ENCODE results near the gene TPRKB. TPM values are rescaled to one million over a fixed set of nuclear protein-coding genes. Genes with fewer than 3 reads are reported as not detected.
"Not testable (repeated sequence)": the region's sequence is repeated elsewhere in the genome, so short reads cannot be mapped to it uniquely, and the experiment has no call there.

Gene TPRKB
- total RNA-seq, 1 donor from 2014 or later = 35.6 TPM

GRCh38 chr2:73700661-73701447 is 36.3 kb downstream of the TPRKB start:
- peak; percentile 30 for DNase-seq (ENCODE audit: low read depth, low spot score)

- DNase-seq (ENCODE audit: low read depth, low spot score) = no peak
These were observed 37.0 kb downstream of the TPRKB start for GRCh38 chr2:73700131-73700611.

GRCh38 chr2:73699437-73699836 is 37.7 kb downstream of the TPRKB start:
- no peak for DNase-seq (ENCODE audit: low read depth, low spot score)

DNA sequence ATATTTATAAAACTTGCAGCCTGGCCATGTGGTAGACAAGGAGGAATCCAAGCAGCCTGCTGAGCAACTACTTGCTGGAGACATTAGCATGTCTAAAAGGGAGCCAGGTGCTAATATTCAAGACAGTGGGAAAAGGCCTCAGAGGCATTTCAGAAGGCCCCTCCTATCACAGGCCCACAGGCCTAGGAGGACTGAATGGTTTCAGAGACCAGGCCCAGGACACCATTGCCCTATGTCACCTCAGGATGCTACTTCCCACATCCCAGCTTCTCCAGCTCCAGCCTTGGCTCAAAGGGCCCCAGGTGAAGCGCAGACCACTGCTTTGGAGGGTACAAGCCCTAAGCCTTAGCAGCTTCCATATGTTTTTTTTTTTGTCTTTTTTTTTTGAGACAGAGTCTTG is 39.0 kb downstream of the TPRKB start:
- no peak for DNase-seq (ENCODE audit: low read depth, low spot score)

DNA sequence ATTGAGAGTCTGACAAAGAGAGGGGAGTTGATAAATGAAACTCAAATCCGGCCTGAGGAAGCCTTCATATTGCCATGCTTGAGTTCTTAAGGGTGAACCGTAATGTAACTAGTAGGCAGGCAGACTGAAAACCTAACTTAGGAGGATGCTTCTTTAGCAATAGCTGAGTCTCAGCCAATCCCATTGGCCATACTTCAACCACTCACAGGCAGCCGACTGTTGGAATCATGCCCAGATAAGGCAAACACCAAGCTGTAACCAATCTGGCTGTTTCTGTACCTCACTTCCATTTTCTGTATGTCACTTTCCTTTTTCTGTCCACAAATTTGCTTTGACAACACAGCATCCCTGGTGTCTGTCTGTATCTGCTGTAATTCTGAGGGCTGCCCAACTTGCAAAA is 39.5 kb downstream of the TPRKB start:
- no peak for DNase-seq (ENCODE audit: low read depth, low spot score)

DNA sequence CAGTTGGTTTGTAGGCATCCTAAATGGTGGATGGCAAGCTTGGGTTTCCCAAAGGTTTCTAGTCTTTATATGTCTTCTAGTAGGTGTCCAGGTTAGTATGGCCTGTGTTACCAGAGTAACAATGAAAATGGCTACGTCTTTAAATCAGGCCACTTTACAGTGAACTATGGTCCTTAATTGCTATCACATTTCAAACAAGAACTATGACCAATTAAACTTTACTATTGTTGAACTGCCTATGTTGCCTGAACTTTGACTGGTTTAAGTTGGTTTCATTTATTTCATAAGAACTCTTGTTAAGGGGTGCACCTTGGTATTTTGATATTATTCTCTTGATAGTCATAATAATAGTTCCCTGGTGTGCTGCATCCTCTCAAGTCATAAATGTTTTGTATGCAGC is 40.2 kb downstream of the TPRKB start:
- not testable (repeated sequence) for DNase-seq (ENCODE audit: low read depth, low spot score)

- DNase-seq (ENCODE audit: low read depth, low spot score) = not testable (repeated sequence)
These were observed 40.6 kb downstream of the TPRKB start for GRCh38 chr2:73696521-73696920.

GRCh38 chr2:73690372-73691088 is 46.6 kb downstream of the TPRKB start:
- DNase-seq (ENCODE audit: low read depth, low spot score) = not testable (repeated sequence)

DNA sequence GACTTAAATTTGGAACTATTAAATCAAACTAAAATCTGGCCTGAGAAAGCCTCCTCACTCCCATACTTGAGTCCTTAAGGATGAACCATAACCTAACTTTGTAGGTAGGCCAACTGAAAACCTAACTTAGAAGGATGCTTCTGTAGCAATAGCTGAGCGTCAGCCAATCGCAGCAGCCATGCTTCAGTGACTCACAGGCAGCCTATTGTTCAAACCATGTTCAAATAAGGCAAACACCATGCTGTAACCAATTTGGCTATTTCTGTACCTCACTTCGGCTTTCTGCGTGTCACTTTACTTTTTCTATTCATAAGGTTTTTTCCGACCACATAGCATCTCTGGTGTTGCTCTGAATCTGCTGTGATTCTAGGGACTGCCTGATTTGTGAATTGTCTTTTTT is 48.7 kb downstream of the TPRKB start:
- not testable (repeated sequence) for DNase-seq (ENCODE audit: low read depth, low spot score)

GRCh38 chr2:73685764-73686438 is 51.2 kb downstream of the TPRKB start:
- DNase-seq (ENCODE audit: low read depth, low spot score) = no peak

DNA sequence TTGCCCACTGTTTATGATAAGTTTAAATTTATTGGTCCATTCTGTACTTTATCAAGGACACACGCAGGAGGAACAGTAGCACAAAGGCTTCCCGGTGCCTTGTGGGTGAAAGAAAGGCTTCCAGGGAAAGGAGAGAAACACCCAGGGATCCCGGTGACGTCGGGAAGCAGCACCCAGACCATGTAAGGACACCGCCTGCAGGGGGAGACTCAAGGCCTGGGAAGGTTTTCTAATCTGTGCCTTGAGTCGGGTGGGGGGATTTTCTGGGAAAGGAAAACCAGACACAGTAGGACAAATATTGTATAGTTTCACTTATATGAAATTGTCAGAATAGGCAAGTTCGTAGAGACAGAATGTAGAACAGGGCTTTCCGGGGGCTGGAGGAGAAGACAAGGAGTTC is 52.2 kb downstream of the TPRKB start:
- DNase-seq (ENCODE audit: low read depth, low spot score) = not testable (repeated sequence)

- not testable (repeated sequence) for DNase-seq (ENCODE audit: low read depth, low spot score)
These were observed 52.8 kb downstream of the TPRKB start for GRCh38 chr2:73684325-73684724.

DNA sequence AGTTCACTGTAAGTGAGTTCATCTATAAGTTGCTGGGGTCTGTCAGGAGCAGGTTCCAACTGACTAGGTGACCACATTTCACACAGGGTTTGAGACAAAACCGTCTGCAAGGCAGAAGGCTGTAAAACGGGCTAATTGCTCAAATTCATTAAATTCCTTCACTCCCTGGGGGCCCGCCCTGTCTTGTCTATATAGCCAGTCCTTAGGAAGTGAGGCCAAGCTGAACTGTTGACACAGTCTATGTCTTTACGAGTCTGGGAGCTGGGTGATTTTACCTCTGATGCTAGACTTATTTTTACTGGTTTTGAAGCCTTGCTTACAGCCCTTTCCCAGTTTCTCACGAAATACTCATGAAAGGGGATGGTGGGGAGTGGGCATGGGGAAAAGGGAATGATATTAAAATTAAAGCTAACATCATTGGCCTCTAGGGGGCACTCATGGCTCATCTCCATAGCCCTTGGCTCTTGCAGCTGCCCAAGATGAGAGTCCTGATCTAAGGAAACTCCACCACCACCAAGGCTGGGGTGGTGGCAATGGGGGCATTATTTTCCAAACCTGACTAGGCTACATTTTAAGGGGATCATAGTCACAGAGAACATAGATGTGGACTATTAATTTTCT is 57.1 kb downstream of the TPRKB start:
- not testable (repeated sequence) for DNase-seq (ENCODE audit: low read depth, low spot score)

Other genes starting within 250 kb of the TPRKB start
- gene NAT8, start 94.9 kb downstream of the TPRKB start, total RNA-seq = not detected in 2 replicates
- gene DUSP11, start 42.8 kb upstream of the TPRKB start, total RNA-seq = 25.5 and 26.8 TPM in 2 replicates
- not detected in 2 replicates for gene C2orf78, start 46.8 kb upstream of the TPRKB start, total RNA-seq
- gene STAMBP, start 91.6 kb upstream of the TPRKB start, total RNA-seq = 14.0 and 21.3 TPM in 2 replicates
- gene ACTG2, start 155.7 kb upstream of the TPRKB start, total RNA-seq = not detected in 2 replicates
- 35.8 and 39.6 TPM in 2 replicates for gene DGUOK, start 189.5 kb upstream of the TPRKB start, total RNA-seq
- 3.8 and 4.3 TPM in 2 replicates for gene TET3, start 247.6 kb upstream of the TPRKB start, total RNA-seq